Stimulated activated naive CD8-positive, alpha-beta T cell treated with anti-CD3 and anti-CD28 coated beads, Interleukin-15, Interleukin-2, amounts not matched to agents 100 ng/mL and 50 ng/mL, for 24 hours (primary cell): Measurements from ENCODE around the gene WDR54.
A peak's percentile ranks its signal among the peaks of the same experiment; 100 is the strongest.
"Not testable (repeated sequence)": the region's sequence is repeated elsewhere in the genome, so short reads cannot be mapped to it uniquely, and the experiment has no call there.

Source experiments
- H3K27ac Mint-ChIP-seq: one replicate; pipeline ENCODE4 v1.8.0; 2021; ENCODE audit warnings: mild to moderate bottlenecking, mixed read lengths
- H3K27me3 Mint-ChIP-seq: one replicate; pipeline ENCODE4 v1.8.0; 2021; ENCODE audit warnings: mixed read lengths
- H3K36me3 Mint-ChIP-seq: one replicate; pipeline ENCODE4 v1.8.0; 2021; ENCODE audit warnings: low read depth, mixed read lengths
- H3K4me1 Mint-ChIP-seq: one replicate; pipeline ENCODE4 v1.8.0; 2021; ENCODE audit warnings: low read depth, mixed read lengths
- H3K4me3 Mint-ChIP-seq: one replicate; pipeline ENCODE4 v1.8.0; 2021; ENCODE audit warnings: mild to moderate bottlenecking, mixed read lengths
- H3K9me3 Mint-ChIP-seq: one replicate; pipeline ENCODE4 v1.8.0; 2021; ENCODE audit warnings: mixed read lengths

WDR54 gene

GRCh38 chr2:74417763-74418162, 3.8 kb upstream of the WDR54 start:
- H3K9me3 Mint-ChIP-seq, result no peaks in the 10 kb centered on the region
- no peaks in the 10 kb centered on the region for H3K36me3 Mint-ChIP-seq
- peaks cover 36% of the 10 kb centered on the region for H3K4me1 Mint-ChIP-seq
- H3K4me3 Mint-ChIP-seq, result no peak overlapping the region
- H3K27me3 Mint-ChIP-seq, result no peaks in the 10 kb centered on the region
- H3K27ac Mint-ChIP-seq, result no peak overlapping the region

- no peak overlapping the region for H3K27ac Mint-ChIP-seq
- H3K36me3 Mint-ChIP-seq, result no peaks in the 10 kb centered on the region
- H3K4me3 Mint-ChIP-seq, result no peak overlapping the region
- no peaks in the 10 kb centered on the region for H3K27me3 Mint-ChIP-seq
- H3K4me1 Mint-ChIP-seq, result peaks cover 40% of the 10 kb centered on the region
- H3K9me3 Mint-ChIP-seq, result no peaks in the 10 kb centered on the region
These were observed 3.2 kb upstream of the WDR54 start for GRCh38 chr2:74418312-74418711.

GRCh38 chr2:74419345-74419744, 2.2 kb upstream of the WDR54 start:
- Mint-ChIP-seq H3K9me3 (no peaks in the 10 kb centered on the region), H3K27ac (no peak overlapping the region), H3K4me1 (peaks cover 37% of the 10 kb centered on the region), H3K4me3 (no peak overlapping the region), H3K27me3 (no peaks in the 10 kb centered on the region), H3K36me3 (no peaks in the 10 kb centered on the region)

- Mint-ChIP-seq H3K4me1 (peaks cover 33% of the 10 kb centered on the region), H3K4me3 (peak overlapping the region; percentile 60), H3K27me3 (no peaks in the 10 kb centered on the region), H3K27ac (peak overlapping the region; percentile 70), H3K36me3 (peaks cover 4% of the 10 kb centered on the region), H3K9me3 (no peaks in the 10 kb centered on the region)
These were observed 1.5 kb upstream of the WDR54 start for GRCh38 chr2:74420006-74420405.

DNA sequence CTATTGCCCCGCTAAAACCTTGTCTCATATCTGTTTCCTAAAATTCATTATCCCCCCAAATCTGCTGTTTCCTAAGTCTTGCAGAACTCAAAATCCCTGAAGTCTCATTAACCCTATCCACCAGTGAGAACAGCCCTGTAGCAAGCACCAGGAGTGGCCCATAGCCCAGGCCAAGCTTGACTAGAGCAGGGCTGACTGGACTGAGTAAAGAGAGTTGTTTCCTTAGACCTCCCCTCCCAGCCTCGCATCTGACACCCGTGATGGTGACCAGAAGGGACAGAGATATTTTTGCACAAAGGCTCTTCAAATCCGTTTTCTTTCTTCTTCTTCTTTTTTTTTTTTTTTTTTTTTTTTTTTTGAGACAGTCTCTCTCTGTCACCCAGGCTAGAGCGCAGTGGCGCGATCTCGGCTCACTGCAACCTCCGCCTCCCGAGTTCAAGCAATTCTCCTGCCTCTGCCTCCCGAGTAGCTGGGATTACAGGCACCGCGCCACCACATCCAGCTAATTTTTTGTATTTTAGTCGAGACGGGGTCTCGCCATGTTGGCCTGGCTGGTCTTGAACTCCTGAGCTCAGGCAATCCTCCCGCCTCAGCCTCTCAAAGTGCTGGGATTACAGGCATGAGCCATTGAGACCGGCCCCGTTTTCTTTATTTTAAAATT, 957 bp upstream of the WDR54 start:
- H3K4me1 Mint-ChIP-seq, result peaks cover 30% of the 10 kb centered on the region
- H3K36me3 Mint-ChIP-seq, H3K9me3 Mint-ChIP-seq, H3K27me3 Mint-ChIP-seq: not testable (repeated sequence)
- H3K27ac Mint-ChIP-seq, result peak overlapping the region; percentile 90
- H3K4me3 Mint-ChIP-seq, result peak overlapping the region; percentile 92

DNA sequence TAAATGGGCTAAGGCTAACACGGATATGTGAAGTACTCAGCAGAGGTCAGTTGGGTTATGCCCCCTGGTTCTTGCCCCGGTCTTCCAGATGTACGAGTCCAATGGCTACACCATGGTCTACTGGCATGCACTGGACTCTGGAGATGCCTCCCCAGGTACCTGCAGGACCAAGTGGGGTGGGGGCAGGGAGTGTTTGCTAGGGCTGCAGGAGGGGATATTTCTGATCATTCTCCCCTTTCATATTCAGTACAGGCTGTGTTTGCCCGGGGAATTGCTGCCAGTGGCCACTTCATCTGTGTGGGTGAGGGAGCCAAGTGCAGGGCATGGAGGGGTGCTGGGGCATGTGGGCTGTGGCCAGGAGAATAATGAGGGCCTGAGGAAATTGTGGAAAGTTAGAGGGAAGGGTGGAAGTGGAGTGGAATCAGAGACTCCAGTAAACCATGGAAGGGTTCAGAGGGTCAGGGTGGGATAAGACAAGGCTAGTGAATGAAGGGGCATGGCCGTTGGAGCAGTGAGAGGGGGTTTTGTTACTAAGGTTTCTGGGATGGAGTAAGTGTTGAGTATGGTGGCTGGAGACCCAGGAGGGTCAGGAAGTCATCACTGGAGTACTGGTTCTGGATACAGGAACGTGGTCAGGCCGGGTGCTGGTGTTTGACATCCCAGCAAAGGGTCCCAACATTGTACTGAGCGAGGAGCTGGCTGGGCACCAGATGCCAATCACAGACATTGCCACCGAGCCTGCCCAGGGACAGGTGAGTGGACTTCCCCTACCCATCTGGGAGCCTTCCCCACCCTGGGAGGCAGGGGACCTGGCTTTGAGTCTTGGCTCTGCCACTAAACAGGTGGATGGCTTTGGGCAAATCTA, 1.9 kb downstream of the WDR54 start:
- Mint-ChIP-seq H3K27ac (no peak overlapping the region), H3K9me3 (no peaks in the 10 kb centered on the region), H3K4me3 (peak overlapping the region; percentile 92), H3K4me1 (peaks cover 24% of the 10 kb centered on the region), H3K27me3 (no peaks in the 10 kb centered on the region), H3K36me3 (peaks cover 16% of the 10 kb centered on the region)

DNA sequence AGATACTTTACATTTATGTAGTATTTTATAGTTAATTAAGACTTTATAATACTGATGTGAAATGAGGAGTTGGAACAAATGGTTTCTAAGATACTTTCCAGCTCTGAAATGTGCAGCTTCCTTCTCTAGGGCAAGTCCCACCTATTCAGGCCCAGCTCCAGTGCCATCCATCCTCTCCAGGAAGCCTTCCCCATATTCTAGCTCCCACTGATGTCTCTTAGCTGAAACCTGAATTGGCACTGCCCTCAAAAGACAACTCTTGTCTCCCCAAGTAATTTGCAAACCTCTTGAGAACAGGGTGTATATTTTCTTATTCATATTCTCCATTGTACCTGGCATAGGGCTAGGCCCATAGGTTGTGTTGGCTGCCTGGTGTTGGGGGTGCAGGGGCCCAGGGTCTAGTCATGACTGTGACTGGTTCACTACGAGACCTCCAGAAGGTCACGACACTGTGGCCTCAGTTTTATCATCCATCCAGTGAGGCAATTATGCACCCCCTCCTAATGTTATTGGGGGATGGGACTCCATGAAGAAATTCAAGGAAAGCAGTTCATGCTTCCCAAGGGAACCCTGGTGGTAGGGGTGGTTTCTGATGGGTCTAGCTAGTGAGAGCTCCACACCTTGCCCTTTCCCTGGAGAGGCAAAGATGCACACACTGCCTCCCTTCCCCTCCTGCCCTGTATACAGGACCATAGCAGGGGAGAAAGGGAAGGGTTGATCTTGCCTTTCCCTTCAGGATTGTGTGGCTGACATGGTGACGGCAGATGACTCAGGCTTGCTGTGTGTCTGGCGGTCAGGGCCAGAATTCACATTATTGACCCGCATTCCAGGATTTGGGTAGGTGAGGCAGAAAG, 2.8 kb downstream of the WDR54 start:
- peaks cover 24% of the 10 kb centered on the region for H3K4me1 Mint-ChIP-seq
- H3K27me3 Mint-ChIP-seq, result no peaks in the 10 kb centered on the region
- H3K27ac Mint-ChIP-seq, result no peak overlapping the region
- H3K36me3 Mint-ChIP-seq, result peaks cover 16% of the 10 kb centered on the region
- H3K9me3 Mint-ChIP-seq, result no peaks in the 10 kb centered on the region
- H3K4me3 Mint-ChIP-seq, result no peak overlapping the region

- peaks cover 21% of the 10 kb centered on the region for H3K4me1 Mint-ChIP-seq
- H3K27ac Mint-ChIP-seq, result no peak overlapping the region
- peaks cover 16% of the 10 kb centered on the region for H3K36me3 Mint-ChIP-seq
- no peaks in the 10 kb centered on the region for H3K9me3 Mint-ChIP-seq
- H3K27me3 Mint-ChIP-seq, result no peaks in the 10 kb centered on the region
- H3K4me3 Mint-ChIP-seq, result no peak overlapping the region
These were observed 3.5 kb downstream of the WDR54 start for GRCh38 chr2:74424995-74425406.

DNA sequence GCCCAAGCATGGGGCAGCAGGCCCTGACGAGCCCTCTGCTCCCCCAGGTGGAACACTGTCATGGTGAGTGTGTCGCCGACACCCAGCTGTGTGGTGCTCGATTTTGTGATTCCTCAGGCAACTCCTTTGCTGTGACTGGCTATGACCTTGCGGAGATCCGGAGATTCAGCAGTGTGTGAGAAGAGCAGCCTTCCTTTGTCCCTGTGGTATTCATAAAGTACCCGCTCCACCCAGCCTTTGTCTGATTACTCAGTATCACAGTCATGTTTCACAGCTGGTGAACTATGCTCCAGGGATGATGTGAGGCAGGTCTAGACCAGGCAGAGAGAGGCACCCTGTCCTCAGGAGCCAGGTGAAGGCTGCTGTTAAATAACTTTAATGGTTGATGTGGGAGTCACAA, 4.0 kb downstream of the WDR54 start:
- peaks cover 16% of the 10 kb centered on the region for H3K4me1 Mint-ChIP-seq
- no peaks in the 10 kb centered on the region for H3K27me3 Mint-ChIP-seq
- peaks cover 16% of the 10 kb centered on the region for H3K36me3 Mint-ChIP-seq
- no peak overlapping the region for H3K4me3 Mint-ChIP-seq
- no peaks in the 10 kb centered on the region for H3K9me3 Mint-ChIP-seq
- no peak overlapping the region for H3K27ac Mint-ChIP-seq

DNA sequence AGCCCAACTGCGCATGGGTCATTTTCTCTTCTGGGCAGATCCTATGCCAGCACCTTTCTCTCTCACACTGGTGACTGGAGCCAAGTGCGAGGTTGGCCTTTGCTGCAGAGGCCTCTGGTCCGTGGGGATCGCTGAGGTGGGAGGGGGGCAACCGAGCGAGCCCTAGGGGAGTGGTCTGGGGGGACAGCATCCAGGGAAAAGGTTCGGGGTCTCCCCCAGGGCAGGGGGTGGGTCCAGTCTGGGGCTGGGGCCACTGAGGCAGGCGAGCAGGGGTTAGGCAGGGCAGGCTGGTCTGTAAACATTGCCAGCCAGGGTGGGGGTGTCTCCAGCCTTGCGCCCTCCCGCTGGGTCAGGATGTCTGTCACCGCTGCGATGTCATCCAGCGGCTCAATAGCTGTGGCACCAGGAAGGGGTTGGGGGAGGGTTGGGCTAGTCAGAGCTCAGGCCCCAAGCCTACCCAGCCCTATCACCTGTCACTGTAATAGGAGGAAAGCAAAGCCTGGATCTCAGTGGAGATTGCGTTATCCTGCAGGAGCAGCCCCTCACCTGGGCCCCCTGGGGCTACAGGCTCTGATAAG, 4.7 kb downstream of the WDR54 start:
- no peak overlapping the region for H3K27ac Mint-ChIP-seq

GRCh38 chr2:74427551-74427950, 6.0 kb downstream of the WDR54 start:
- Mint-ChIP-seq H3K27me3 (no peaks in the 10 kb centered on the region), H3K9me3 (no peaks in the 10 kb centered on the region), H3K27ac (no peak overlapping the region), H3K36me3 (peaks cover 16% of the 10 kb centered on the region), H3K4me1 (peaks cover 5% of the 10 kb centered on the region), H3K4me3 (no peak overlapping the region)

More for the DNA sequence above, 4.7 kb downstream of the WDR54 start:
- Mint-ChIP-seq H3K9me3 (no peaks in the 10 kb centered on the region), H3K4me1 (peaks cover 10% of the 10 kb centered on the region), H3K4me3 (no peak overlapping the region), H3K27me3 (no peaks in the 10 kb centered on the region), H3K36me3 (peaks cover 16% of the 10 kb centered on the region)

GRCh38 chr2:74428675-74429074, 7.1 kb downstream of the WDR54 start:
- H3K27me3 Mint-ChIP-seq, result no peaks in the 10 kb centered on the region
- H3K9me3 Mint-ChIP-seq, result no peaks in the 10 kb centered on the region
- no peak overlapping the region for H3K27ac Mint-ChIP-seq
- no peaks in the 10 kb centered on the region for H3K4me1 Mint-ChIP-seq
- peaks cover 16% of the 10 kb centered on the region for H3K36me3 Mint-ChIP-seq
- H3K4me3 Mint-ChIP-seq, result no peak overlapping the region

DNA sequence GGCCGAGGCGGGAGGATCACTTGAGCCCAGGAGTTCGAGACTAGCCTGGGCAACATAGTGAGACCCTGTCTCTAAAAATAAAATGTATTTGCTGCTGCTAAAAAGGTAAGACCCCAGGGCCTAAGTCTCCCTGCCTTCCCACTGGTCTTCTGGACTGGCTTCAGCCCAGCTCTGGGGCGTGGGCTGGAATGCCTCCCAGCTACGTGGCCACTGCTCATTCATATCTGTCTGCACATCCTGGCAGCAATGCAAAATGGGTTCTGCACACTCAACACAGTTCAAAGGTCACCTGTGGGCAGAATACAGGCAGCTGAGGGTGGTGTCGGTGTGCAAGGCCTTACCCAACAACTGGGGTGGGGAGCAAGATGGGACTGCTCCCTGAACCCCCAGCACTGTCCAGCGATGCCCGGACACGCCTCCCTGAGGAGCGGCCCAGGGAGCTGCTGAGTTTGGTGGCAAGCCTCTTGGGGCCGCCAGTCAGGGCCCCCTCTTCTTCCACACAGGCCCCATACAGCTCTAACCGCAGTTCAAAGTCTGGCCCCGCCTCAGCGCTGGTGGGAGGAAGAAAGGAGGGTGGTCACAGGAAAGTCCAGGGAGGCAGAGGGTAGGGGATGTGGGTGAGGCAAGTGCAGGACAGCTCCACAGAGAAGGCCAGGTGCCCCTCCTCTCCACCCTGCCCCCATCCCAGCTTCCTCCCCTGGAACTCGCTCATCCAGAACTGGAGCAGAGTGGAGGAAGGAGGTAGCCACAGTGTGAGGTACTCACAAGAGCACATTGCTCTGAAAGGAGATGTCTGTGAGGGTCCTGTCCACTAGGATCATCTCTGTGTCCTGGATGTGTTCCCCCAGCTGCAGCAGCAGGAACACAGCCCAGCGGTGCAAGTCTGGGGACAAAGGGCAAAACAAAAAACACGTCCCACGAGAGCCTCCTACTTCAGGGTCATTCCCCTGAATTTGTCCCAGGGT, 8.2 kb downstream of the WDR54 start:
- peaks cover 14% of the 10 kb centered on the region for H3K36me3 Mint-ChIP-seq
- no peaks in the 10 kb centered on the region for H3K9me3 Mint-ChIP-seq
- H3K27ac Mint-ChIP-seq, result no peak overlapping the region
- H3K27me3 Mint-ChIP-seq, result no peaks in the 10 kb centered on the region
- H3K4me3 Mint-ChIP-seq, result no peak overlapping the region
- H3K4me1 Mint-ChIP-seq, result no peaks in the 10 kb centered on the region

GRCh38 chr2:74430502-74430901, 9.0 kb downstream of the WDR54 start:
- Mint-ChIP-seq H3K27ac (no peak overlapping the region), H3K36me3 (peaks cover 9% of the 10 kb centered on the region), H3K9me3 (no peaks in the 10 kb centered on the region), H3K4me3 (no peak overlapping the region), H3K27me3 (no peaks in the 10 kb centered on the region), H3K4me1 (no peaks in the 10 kb centered on the region)
